SU-DHL-6 (cell line): ENCODE measurements around the gene LRIT1.

ENCODE experiments used
- H2AFZ ChIP-seq: fragments of 200-600 bp; sonication (generic); 2 replicates; pipeline ENCODE4 v1.6.1; 2014; ENCODE audit warnings: low read depth, mild to moderate bottlenecking, moderate library complexity, mixed read lengths, antibody characterized with exemption, low read length; ENCODE audit not compliant: severe bottlenecking
- H3F3A ChIP-seq: fragments of 200-600 bp; shearing (Covaris generic); 2 replicates; pipeline ENCODE4 v1.6.0; 2016; ENCODE audit warnings: antibody characterized with exemption, mild to moderate bottlenecking; ENCODE audit not compliant: insufficient read depth
- H3K27ac ChIP-seq: fragments of 200-600 bp; sonication (generic); 2 replicates; pipeline ENCODE4 v1.5.1; 2016; ENCODE audit warnings: low read depth, mild to moderate bottlenecking, low read length, moderate library complexity, mixed read lengths
- H3K27me3 ChIP-seq: fragments of 200-600 bp; sonication (generic), shearing (Covaris generic); 2 replicates; pipeline ENCODE4 v1.6.0; 2014; ENCODE audit warnings: mild to moderate bottlenecking, low read length
- H3K36me3 ChIP-seq: fragments of 200-600 bp; sonication (generic); 2 replicates; pipeline ENCODE4 v1.6.1; 2014; ENCODE audit warnings: mild to moderate bottlenecking, low read length, mixed read lengths
- H3K4me2 ChIP-seq: fragments of 300-600, 200-600 bp; shearing (Covaris generic), sonication (generic); 2 replicates; pipeline ENCODE4 v1.6.0; 2014; ENCODE audit warnings: low read length, low read depth, mild to moderate bottlenecking; ENCODE audit not compliant: poor library complexity, severe bottlenecking
- H3K4me3 ChIP-seq: fragments of 200-600 bp; sonication (generic); 2 replicates; pipeline ENCODE4 v1.5.1; 2014; ENCODE audit warnings: antibody characterized with exemption, low read length, mild to moderate bottlenecking, mixed read lengths; ENCODE audit not compliant: insufficient read depth, poor library complexity, severe bottlenecking
- H3K79me2 ChIP-seq: fragments of 200-600 bp; sonication (generic); 2 replicates; pipeline ENCODE4 v1.6.1; 2014; ENCODE audit warnings: mild to moderate bottlenecking, low read length, moderate library complexity; ENCODE audit not compliant: insufficient read depth
- H3K9ac ChIP-seq: fragments of 200-600 bp; sonication (generic); 2 replicates; pipeline ENCODE4 v1.7.0; 2014; ENCODE audit warnings: mild to moderate bottlenecking, low read length
- H3K9me2 ChIP-seq: fragments of 200-600 bp; sonication (generic); replicated peaks from 2 replicates; pipeline ENCODE4 v1.6.1; 2014; ENCODE audit warnings: low read length; ENCODE audit not compliant: insufficient read depth
- H3K9me3 ChIP-seq: fragments of 200-600 bp; sonication (generic); 2 replicates; pipeline ENCODE4 v1.6.1; 2014; ENCODE audit warnings: low read length, mixed read lengths; ENCODE audit not compliant: insufficient read depth
- H4K20me1 ChIP-seq: fragments of 200-600 bp; sonication (generic); 2 replicates; pipeline ENCODE4 v1.6.1; 2014; ENCODE audit warnings: low read depth, mild to moderate bottlenecking, antibody characterized with exemption, low read length, moderate library complexity, mixed read lengths
- EZH2phosphoT487 ChIP-seq: fragments of 200-600 bp; sonication (generic), shearing (Covaris generic); conservative IDR thresholded peaks from 2 replicates; pipeline ENCODE4 v1.6.1; 2018; ENCODE audit warnings: mild to moderate bottlenecking, antibody characterized with exemption, low read length, moderate library complexity, mixed read lengths
- TF ChIP-seq, protein P1 (sequence below): fragments of 200-600 bp; sonication (generic); IDR thresholded peaks from one replicate; pipeline ENCODE4 v1.5.1; 2017; ENCODE audit warnings: antibody characterized with exemption, mild to moderate bottlenecking, low read length, moderate library complexity; ENCODE audit not compliant: insufficient read depth, poor library complexity, severe bottlenecking

The LRIT1 gene

GRCh38 chr10:84196941-84197340 is 44.4 kb downstream of the LRIT1 start:
- Histone ChIP-seq H3K4me2 (no peak overlapping the region), H3K9me2 (no peaks in the 10 kb centered on the region), H4K20me1 (no peaks in the 10 kb centered on the region), H3K36me3 (no peaks in the 10 kb centered on the region), H3K9ac (no peak overlapping the region), H3K9me3 (no peaks in the 10 kb centered on the region), H3K4me3 (no peak overlapping the region), H3K27me3 (no peaks in the 10 kb centered on the region), H3F3A (no peaks in the 10 kb centered on the region), H3K79me2 (no peaks in the 10 kb centered on the region), H3K27ac (no peak overlapping the region), H2AFZ (no peak overlapping the region)
- TF ChIP-seq, protein P1, sequence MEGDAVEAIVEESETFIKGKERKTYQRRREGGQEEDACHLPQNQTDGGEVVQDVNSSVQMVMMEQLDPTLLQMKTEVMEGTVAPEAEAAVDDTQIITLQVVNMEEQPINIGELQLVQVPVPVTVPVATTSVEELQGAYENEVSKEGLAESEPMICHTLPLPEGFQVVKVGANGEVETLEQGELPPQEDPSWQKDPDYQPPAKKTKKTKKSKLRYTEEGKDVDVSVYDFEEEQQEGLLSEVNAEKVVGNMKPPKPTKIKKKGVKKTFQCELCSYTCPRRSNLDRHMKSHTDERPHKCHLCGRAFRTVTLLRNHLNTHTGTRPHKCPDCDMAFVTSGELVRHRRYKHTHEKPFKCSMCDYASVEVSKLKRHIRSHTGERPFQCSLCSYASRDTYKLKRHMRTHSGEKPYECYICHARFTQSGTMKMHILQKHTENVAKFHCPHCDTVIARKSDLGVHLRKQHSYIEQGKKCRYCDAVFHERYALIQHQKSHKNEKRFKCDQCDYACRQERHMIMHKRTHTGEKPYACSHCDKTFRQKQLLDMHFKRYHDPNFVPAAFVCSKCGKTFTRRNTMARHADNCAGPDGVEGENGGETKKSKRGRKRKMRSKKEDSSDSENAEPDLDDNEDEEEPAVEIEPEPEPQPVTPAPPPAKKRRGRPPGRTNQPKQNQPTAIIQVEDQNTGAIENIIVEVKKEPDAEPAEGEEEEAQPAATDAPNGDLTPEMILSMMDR, result no peak
- no peak for TF ChIP-seq EZH2phosphoT487

- H3K9me3 ChIP-seq, result no peaks in the 10 kb centered on the region
- H3K9ac ChIP-seq, result no peak overlapping the region
- H3F3A ChIP-seq, result no peaks in the 10 kb centered on the region
- H3K27ac ChIP-seq, result no peak overlapping the region
- H3K27me3 ChIP-seq, result no peaks in the 10 kb centered on the region
- no peak overlapping the region for H3K4me2 ChIP-seq
- H2AFZ ChIP-seq, result no peak overlapping the region
- no peaks in the 10 kb centered on the region for H4K20me1 ChIP-seq
- no peaks in the 10 kb centered on the region for H3K9me2 ChIP-seq
- H3K4me3 ChIP-seq, result no peak overlapping the region
- TF ChIP-seq EZH2phosphoT487, result no peak
- TF ChIP-seq, protein P1, result no peak
- H3K79me2 ChIP-seq, result no peaks in the 10 kb centered on the region
- H3K36me3 ChIP-seq, result no peaks in the 10 kb centered on the region
These were observed 45.3 kb downstream of the LRIT1 start for GRCh38 chr10:84196083-84196482.

- no peaks in the 10 kb centered on the region for H3F3A ChIP-seq
- no peaks in the 10 kb centered on the region for H3K9me2 ChIP-seq
- H3K27ac ChIP-seq, result no peak overlapping the region
- H4K20me1 ChIP-seq, result no peaks in the 10 kb centered on the region
- H3K9ac ChIP-seq, result no peak overlapping the region
- no peak overlapping the region for H3K4me3 ChIP-seq
- no peak overlapping the region for H2AFZ ChIP-seq
- H3K9me3 ChIP-seq, result no peaks in the 10 kb centered on the region
- H3K79me2 ChIP-seq, result no peaks in the 10 kb centered on the region
- no peak overlapping the region for H3K4me2 ChIP-seq
- no peaks in the 10 kb centered on the region for H3K36me3 ChIP-seq
- TF ChIP-seq, protein P1, result no peak
- no peak for TF ChIP-seq EZH2phosphoT487
- H3K27me3 ChIP-seq, result no peaks in the 10 kb centered on the region
These were observed 46.1 kb downstream of the LRIT1 start for GRCh38 chr10:84195044-84195830.
